CD4-positive, alpha-beta T cell (primary cell): ENCODE measurements around the gene NOTCH1. TPM values are rescaled to one million over a fixed set of nuclear protein-coding genes. Genes with fewer than 3 reads are reported as not detected.

ENCODE experiments used
- ATAC-seq: fragments of 200-7000 bp; cut with Tn5 transposase; one replicate; pipeline ENCODE4 v1.10.0; 2022; ENCODE audit warnings: mild to moderate bottlenecking; ENCODE audit not compliant: poor library complexity
- CTCF ChIA-PET: fragments of 350-600 bp; sonication (Branson Sonifier 250); formaldehyde crosslinking; loops from one replicate; lab custom pipeline; 2021; ENCODE audit warnings: antibody characterized with exemption, inconsistent platforms; lab: Charles Lee
- POLR2A ChIA-PET: fragments of 350-600 bp; sonication (Branson Sonifier 250); formaldehyde crosslinking; loops from one replicate; lab custom pipeline; 2021; ENCODE audit warnings: antibody characterized with exemption, inconsistent platforms; lab: Charles Lee
- DNase-seq, 14 experiments: peaks; one replicate each; pipeline ENCODE4 v3.0.0-alpha.2; 2013 to 2020; ENCODE audit warnings: mixed read lengths in 2 of 14
- H3K27ac ChIP-seq, 2 donors: one replicate each; pipeline versions ENCODE4 v1.5.1 to v1.7.0; 2013; ENCODE audit warnings: low read length in 2 of 2, low read depth in 1 of 2, mild to moderate bottlenecking in 1 of 2
- H3K27me3 ChIP-seq, 2 experiments: 1 replicate in 1 of 2; 2 replicates in 1 of 2; pipeline versions ENCODE4 v1.6.1 to v1.7.0; 2013; ENCODE audit warnings: low read length in 2 of 2, control low read depth in 1 of 2, mild to moderate bottlenecking in 1 of 2, moderate library complexity in 1 of 2; ENCODE audit not compliant: insufficient read depth in 2 of 2, control insufficient read depth in 1 of 2
- H3K36me3 ChIP-seq: one replicate; pipeline ENCODE4 v1.6.1; 2013; ENCODE audit warnings: low read length, control low read depth; ENCODE audit not compliant: insufficient read depth
- H3K4me1 ChIP-seq: one replicate; pipeline ENCODE4 v1.6.1; 2013; ENCODE audit warnings: low read length, control low read depth; ENCODE audit not compliant: insufficient read depth
- H3K4me3 ChIP-seq: one replicate; pipeline ENCODE4 v1.5.1; 2013; ENCODE audit warnings: mild to moderate bottlenecking, low read length, moderate library complexity
- H3K9me3 ChIP-seq, 2 experiments: 1 replicate in 1 of 2; 2 replicates in 1 of 2; pipeline versions ENCODE4 v1.6.1 to v1.7.0; 2013; ENCODE audit warnings: low read length in 2 of 2, mild to moderate bottlenecking in 2 of 2, control low read depth in 1 of 2, moderate library complexity in 1 of 2; ENCODE audit not compliant: control insufficient read depth in 1 of 2, insufficient read depth in 1 of 2
- H3K27ac Mint-ChIP-seq: one replicate; pipeline ENCODE4 v1.8.0; 2020; ENCODE audit warnings: mixed read lengths
- H3K27me3 Mint-ChIP-seq: one replicate; pipeline ENCODE4 v1.8.0; 2021; ENCODE audit warnings: mixed read lengths
- H3K36me3 Mint-ChIP-seq: one replicate; pipeline ENCODE4 v1.8.0; 2021; ENCODE audit warnings: low read depth, mixed read lengths
- H3K4me1 Mint-ChIP-seq: one replicate; pipeline ENCODE4 v1.8.0; 2021; ENCODE audit warnings: low read depth, mixed read lengths
- H3K4me3 Mint-ChIP-seq: one replicate; pipeline ENCODE4 v1.8.0; 2020; ENCODE audit warnings: mild to moderate bottlenecking, mixed read lengths
- H3K9me3 Mint-ChIP-seq: one replicate; pipeline ENCODE4 v1.8.0; 2020; ENCODE audit warnings: mixed read lengths
- intact Hi-C, 2 experiments: fragments of 100-400 bp; cut with DNase I in 1 of 2; cut with micrococcal nuclease in 1 of 2; formaldehyde crosslinking; loops; one replicate each; pipeline versions ENCODE4 v1.15.1 to v1.9.0; 2023 to 2025; cut with DNase I, micrococcal nuclease
- total RNA-seq, 174 experiments: library from RNA in 2 of 174; stranded (reverse) in 2 of 174; gene quantifications; one replicate each; pipeline ENCODE4 v1.2.3 and lab custom pipeline; 2021 to 2026
- TF ChIP-seq, protein P1 (sequence below): fragments of 200-600 bp; IDR thresholded peaks from one replicate; pipeline ENCODE4 v1.8.0; 2022; ENCODE audit warnings: antibody characterized with exemption, mild to moderate bottlenecking

The NOTCH1 gene
- total RNA-seq, 2 experiments from 2014 or later: 30.8 to 34.2 TPM

DNA sequence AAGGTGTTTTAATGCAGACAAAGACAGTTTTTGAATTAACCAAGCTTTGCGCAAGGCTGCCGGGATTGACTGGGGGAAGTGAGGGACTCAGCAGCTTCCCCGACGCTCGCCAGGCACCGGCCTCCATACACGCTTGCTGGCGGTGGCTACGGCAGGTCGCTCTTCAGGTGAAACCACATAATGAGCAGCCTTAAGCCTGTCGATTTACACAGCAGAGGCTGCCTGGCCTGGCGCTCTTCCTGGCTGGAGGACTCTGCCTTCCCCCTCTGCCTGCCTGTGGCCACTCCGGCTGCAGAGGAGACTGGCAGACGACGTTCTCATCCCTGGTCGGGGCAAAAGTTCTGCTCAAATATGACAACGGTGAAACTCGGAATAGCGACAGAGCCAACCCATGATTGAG, 9.0 kb upstream of the NOTCH1 start:
- Histone ChIP-seq H3K27me3 (no peaks in the 10 kb centered on the region), H3K4me3 (no peak overlapping the region), H3K9me3 (peaks cover 4 to 7% of the 10 kb centered on the region in 2 experiments), H3K36me3 (no peaks in the 10 kb centered on the region), H3K4me1 (peaks cover 27% of the 10 kb centered on the region), H3K27ac (no peak overlapping the region)
- Mint-ChIP-seq H3K4me1 (peaks cover 14% of the 10 kb centered on the region), H3K27ac (no peak overlapping the region), H3K9me3 (no peaks in the 10 kb centered on the region), H3K27me3 (no peaks in the 10 kb centered on the region), H3K36me3 (no peaks in the 10 kb centered on the region), H3K4me3 (no peak overlapping the region)
- DNase-seq (no peak), ATAC-seq (no peak)
- intact Hi-C loops: no loop called here
- ChIA-PET CTCF (no interaction called here), POLR2A (no interaction called here)
- TF ChIP-seq, protein P1, sequence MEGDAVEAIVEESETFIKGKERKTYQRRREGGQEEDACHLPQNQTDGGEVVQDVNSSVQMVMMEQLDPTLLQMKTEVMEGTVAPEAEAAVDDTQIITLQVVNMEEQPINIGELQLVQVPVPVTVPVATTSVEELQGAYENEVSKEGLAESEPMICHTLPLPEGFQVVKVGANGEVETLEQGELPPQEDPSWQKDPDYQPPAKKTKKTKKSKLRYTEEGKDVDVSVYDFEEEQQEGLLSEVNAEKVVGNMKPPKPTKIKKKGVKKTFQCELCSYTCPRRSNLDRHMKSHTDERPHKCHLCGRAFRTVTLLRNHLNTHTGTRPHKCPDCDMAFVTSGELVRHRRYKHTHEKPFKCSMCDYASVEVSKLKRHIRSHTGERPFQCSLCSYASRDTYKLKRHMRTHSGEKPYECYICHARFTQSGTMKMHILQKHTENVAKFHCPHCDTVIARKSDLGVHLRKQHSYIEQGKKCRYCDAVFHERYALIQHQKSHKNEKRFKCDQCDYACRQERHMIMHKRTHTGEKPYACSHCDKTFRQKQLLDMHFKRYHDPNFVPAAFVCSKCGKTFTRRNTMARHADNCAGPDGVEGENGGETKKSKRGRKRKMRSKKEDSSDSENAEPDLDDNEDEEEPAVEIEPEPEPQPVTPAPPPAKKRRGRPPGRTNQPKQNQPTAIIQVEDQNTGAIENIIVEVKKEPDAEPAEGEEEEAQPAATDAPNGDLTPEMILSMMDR: no peak

DNA sequence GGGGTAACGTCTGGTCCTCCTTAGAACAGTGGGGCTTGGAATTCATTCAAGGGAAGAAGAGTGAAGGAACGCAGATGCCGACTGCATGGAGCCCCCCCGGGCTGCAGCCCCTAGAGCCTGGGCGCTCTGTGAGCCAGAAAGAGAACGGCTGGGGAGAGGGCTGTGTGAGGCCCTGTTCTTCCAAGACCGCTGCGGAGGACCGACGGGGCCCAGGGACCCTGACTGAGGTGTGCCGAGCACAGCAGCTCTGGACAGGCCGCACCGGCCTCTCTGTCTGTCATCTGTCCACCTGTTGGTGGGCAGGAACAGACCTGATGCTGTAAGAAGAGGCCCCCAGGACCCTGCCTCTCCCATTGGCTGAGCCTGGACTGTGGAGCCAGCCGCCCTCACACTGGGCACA, 7.7 kb upstream of the NOTCH1 start:
- Histone ChIP-seq H3K4me3 (no peak overlapping the region), H3K27me3 (no peaks in the 10 kb centered on the region), H3K9me3 (no peaks in the 10 kb centered on the region), H3K27ac (no peak overlapping the region), H3K4me1 (peaks cover 27% of the 10 kb centered on the region), H3K36me3 (no peaks in the 10 kb centered on the region)
- DNase-seq (no peak), ATAC-seq (no peak)
- Mint-ChIP-seq H3K4me3 (no peak overlapping the region), H3K36me3 (no peaks in the 10 kb centered on the region), H3K27ac (no peak overlapping the region), H3K4me1 (peaks cover 14% of the 10 kb centered on the region), H3K9me3 (no peaks in the 10 kb centered on the region), H3K27me3 (no peaks in the 10 kb centered on the region)
- POLR2A ChIA-PET: no interaction called here
- intact Hi-C loops: no loop called here
- TF ChIP-seq, protein P1: no peak
- CTCF ChIA-PET: no interaction called here

DNA sequence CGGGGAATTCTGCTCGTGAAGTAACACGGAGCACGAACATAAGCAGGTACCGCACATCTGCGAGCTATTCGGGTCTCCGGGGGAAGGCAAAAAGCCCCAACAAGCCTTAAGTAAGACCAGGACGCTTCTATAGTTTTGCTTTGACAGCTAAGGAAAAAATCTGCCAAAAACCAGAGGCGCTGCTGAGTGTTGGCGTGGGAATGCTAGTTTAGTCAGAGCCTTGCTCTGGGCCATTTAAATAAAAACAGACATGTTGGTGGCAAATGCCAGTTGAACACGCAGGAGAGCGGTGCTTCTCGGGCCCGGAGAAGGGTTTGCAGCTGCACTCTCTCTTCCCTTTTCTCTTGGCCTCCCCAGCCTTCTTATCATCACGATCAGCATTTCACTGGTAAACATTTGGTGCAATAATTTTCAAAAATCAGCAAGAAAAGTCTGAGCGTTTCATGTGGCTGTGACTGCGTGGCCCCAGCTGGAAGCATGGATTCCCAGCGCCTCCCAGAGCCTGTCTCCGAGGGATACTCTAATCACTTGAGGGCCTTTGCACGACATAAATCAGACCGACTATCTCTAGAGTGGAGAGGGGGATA, 6.4 kb upstream of the NOTCH1 start:
- peak in 1 of 14 experiments; percentile 49 for DNase-seq
- no peak overlapping the region for H3K4me3 ChIP-seq
- intact Hi-C loops: no loop called here
- TF ChIP-seq, protein P1: no peak
- Mint-ChIP-seq H3K9me3 (no peaks in the 10 kb centered on the region), H3K4me1 (peaks cover 14% of the 10 kb centered on the region), H3K4me3 (peak overlapping the region; percentile 66), H3K27me3 (no peaks in the 10 kb centered on the region), H3K27ac (peak overlapping the region; percentile 77), H3K36me3 (no peaks in the 10 kb centered on the region)
- ChIA-PET CTCF (interaction anchor here (0.7 kb wide), 1 partner anchor 25 kb away, joined by 4 read pairs; no protein-coding TSS in a partner anchor), POLR2A (interaction anchor here (0.8 to 1.9 kb wide), 3 partner anchors 13 to 285 kb away, joined by 3 to 17 read pairs (median 3); no protein-coding TSS in a partner anchor)
- no peaks in the 10 kb centered on the region for H3K36me3 ChIP-seq
- H3K27ac ChIP-seq: no peak overlapping the region
- peaks cover 28% of the 10 kb centered on the region for H3K4me1 ChIP-seq
- no peaks in the 10 kb centered on the region for H3K9me3 ChIP-seq
- no peaks in the 10 kb centered on the region for H3K27me3 ChIP-seq
- ATAC-seq: peak; percentile 41
